Body of pancreas (tissue), 4 donors: ENCODE data around the gene MAP2. TPM values are rescaled to one million over a fixed set of nuclear protein-coding genes. Genes with fewer than 3 reads are reported as not detected.

Experiments
- ATAC-seq: fragments of 150-250 bp; one replicate; pipeline ENCODE4 v1.9.1; 2016
- DNase-seq, 4 donors: peaks; one replicate each; pipeline ENCODE4 v3.0.0-alpha.2; 2019
- H3K27ac ChIP-seq, 4 donors: fragments of 200-600 bp; sonication (generic); 1 replicate in 3 of 4; 2 replicates in 1 of 4; pipeline versions ENCODE4 v1.5.1 to v1.6.1; 2016 to 2019; ENCODE audit warnings: mild to moderate bottlenecking in 1 of 4, mixed read lengths in 1 of 4, moderate library complexity in 1 of 4
- H3K27me3 ChIP-seq, 2 donors: fragments of 200-600 bp; sonication (generic); one replicate each; pipeline ENCODE4 v1.6.0; 2016; ENCODE audit warnings: mild to moderate bottlenecking in 1 of 2
- H3K36me3 ChIP-seq, 2 donors: fragments of 200-600 bp; sonication (generic); replicated peaks in 1 of 2; 2 replicates each; pipeline ENCODE4 v1.5.1; 2016; ENCODE audit warnings: low read depth in 2 of 2; ENCODE audit not compliant: insufficient read depth in 1 of 2
- H3K4me1 ChIP-seq: fragments of 200-600 bp; sonication (generic); one replicate; pipeline ENCODE4 v1.6.0; 2016
- H3K4me3 ChIP-seq, 2 donors: fragments of 200-600 bp; sonication (generic); 1 replicate in 1 of 2; 2 replicates in 1 of 2; pipeline ENCODE4 v1.5.1; 2016 to 2019
- H3K9me3 ChIP-seq, 3 donors: fragments of 200-600 bp; sonication (generic); 1 replicate in 2 of 3; 2 replicates in 1 of 3; pipeline ENCODE4 v1.5.1; 2016
- CTCF ChIP-seq, 7 experiments: fragments of 450-650 bp in 4 of 7; fragments of 200-600 bp in 3 of 7; sonication (generic) in 3 of 7; IDR thresholded peaks; one replicate each; pipeline ENCODE4 v1.5.1; 2016 to 2019; ENCODE audit warnings: antibody characterized with exemption in 7 of 7
- POLR2A ChIP-seq, 3 donors: fragments of 450-650 bp; IDR thresholded peaks; one replicate each; pipeline ENCODE4 v1.6.1; 2016; ENCODE audit warnings: antibody characterized with exemption in 3 of 3, mild to moderate bottlenecking in 2 of 3
- WGBS, 2 donors: methylation state at CpG; one replicate each; pipeline ENCODE4 v1.1.5; 2017; 5-methylcytosine and 5-hydroxymethylcytosine counted together
- intact Hi-C: fragments of 100-400 bp; cut with DNase I; formaldehyde crosslinking; loops from one replicate; pipeline ENCODE4 v1.15.1; 2023
- total RNA-seq, 2 donors: library from RNA; depleted of rRNA; stranded (reverse); fragments of >200 nt; gene quantifications; one replicate each; pipeline ENCODE4 v1.1.0, GENCODE V29; 2016

Gene MAP2
- total RNA-seq, 2 donors from 2014 or later = 14.2 to 32.9 TPM

- ATAC-seq (no peak), DNase-seq (no peak)
- H3K4me1 ChIP-seq = peaks cover 4% of the 10 kb centered on the region
- H3K27me3 ChIP-seq = no peaks in the 10 kb centered on the region
- TF ChIP-seq POLR2A (IDR thresholded peaks at IDR 0.05) = no peak
- no peak for TF ChIP-seq CTCF (IDR thresholded peaks at IDR 0.05)
- no peaks in the 10 kb centered on the region for H3K9me3 ChIP-seq
- H3K4me3 ChIP-seq = no peak overlapping the region
- no peaks in the 10 kb centered on the region for H3K36me3 ChIP-seq
- intact Hi-C loops = no loop called here
- WGBS, 2 donors = 82 to 91% methylated on average over 7 of the region's 7 CpGs
- no peak overlapping the region for H3K27ac ChIP-seq
Measured at GRCh38 chr2:209671020-209671680, 247.3 kb downstream of the MAP2 start.

- DNase-seq (no peak), ATAC-seq (no peak)
- Histone ChIP-seq H3K9me3 (no peaks in the 10 kb centered on the region), H3K27ac (no peak overlapping the region), H3K36me3 (no peaks in the 10 kb centered on the region), H3K4me1 (peaks cover 4% of the 10 kb centered on the region), H3K27me3 (no peaks in the 10 kb centered on the region), H3K4me3 (no peak overlapping the region)
- no peak for TF ChIP-seq CTCF (IDR thresholded peaks at IDR 0.05)
- intact Hi-C loops = no loop called here
Measured at GRCh38 chr2:209673811-209674210, 250.0 kb downstream of the MAP2 start.

- no peak for DNase-seq
- WGBS, 2 donors = 88 to 93% methylated on average over 1 of the region's 1 CpG
- no peak overlapping the region for H3K27ac ChIP-seq
Measured at GRCh38 chr2:209680596-209680995, 256.7 kb downstream of the MAP2 start.

GRCh38 chr2:209681201-209681735 is 257.4 kb downstream of the MAP2 start:
- no peak for DNase-seq

More at GRCh38 chr2:209680596-209680995, 256.7 kb downstream of the MAP2 start:
- Histone ChIP-seq H3K36me3 (no peaks in the 10 kb centered on the region), H3K27me3 (no peaks in the 10 kb centered on the region), H3K9me3 (no peaks in the 10 kb centered on the region), H3K4me1 (no peaks in the 10 kb centered on the region), H3K4me3 (no peak overlapping the region)
- no peak for ATAC-seq
- intact Hi-C loops = no loop called here
- TF ChIP-seq POLR2A (IDR thresholded peaks at IDR 0.05) (no peak), CTCF (IDR thresholded peaks at IDR 0.05) (no peak)

More at GRCh38 chr2:209681201-209681735, 257.4 kb downstream of the MAP2 start:
- Histone ChIP-seq H3K4me3 (no peak overlapping the region), H3K4me1 (no peaks in the 10 kb centered on the region), H3K27me3 (no peaks in the 10 kb centered on the region), H3K36me3 (no peaks in the 10 kb centered on the region), H3K9me3 (no peaks in the 10 kb centered on the region), H3K27ac (no peak overlapping the region)
- TF ChIP-seq POLR2A (IDR thresholded peaks at IDR 0.05) (no peak), CTCF (IDR thresholded peaks at IDR 0.05) (no peak)
- no peak for ATAC-seq
- WGBS, 2 donors = 71 to 80% methylated on average over 1 of the region's 1 CpG
- intact Hi-C loops = no loop called here
